HS-5 (cell line): Measurements from ENCODE around the gene RBP5.

Source experiments
- DNase-seq: peaks from one replicate; pipeline ENCODE4 v3.0.0-alpha.2; 2012; ENCODE audit warnings: low read depth

RBP5 gene

DNA sequence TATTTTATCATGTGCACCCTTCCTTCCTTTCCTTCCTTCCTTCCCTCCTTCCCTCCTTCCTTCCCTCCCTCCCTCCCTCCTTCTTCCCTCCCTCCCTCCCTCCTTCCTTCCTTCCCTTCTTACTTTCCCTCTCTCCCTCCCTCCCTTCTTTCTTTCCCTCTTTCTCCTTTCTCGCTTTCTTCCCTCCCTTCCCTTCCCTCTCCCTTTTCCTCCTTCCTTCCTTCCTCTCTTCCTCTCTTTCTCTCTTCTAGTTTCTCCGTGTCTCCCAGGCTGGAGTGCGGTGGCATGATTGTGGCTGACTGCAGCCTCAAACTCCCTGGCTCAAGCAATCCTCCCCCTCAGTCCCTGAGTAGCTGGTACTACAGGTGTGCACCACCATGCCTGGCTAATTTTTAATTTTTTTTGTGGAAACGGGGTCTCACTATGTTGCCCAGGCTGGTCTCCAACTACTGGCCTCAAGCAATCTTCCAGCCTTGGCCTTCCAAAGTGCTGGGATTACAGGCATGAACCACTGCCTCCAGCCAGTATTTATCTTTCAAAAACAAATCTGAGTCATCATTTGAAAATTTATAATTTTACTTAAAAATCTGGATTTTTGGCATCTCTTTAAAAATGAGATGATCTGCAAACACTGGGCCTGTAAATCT lies 27.5 kb downstream of the RBP5 start:
- DNase-seq, result no peak

DNA sequence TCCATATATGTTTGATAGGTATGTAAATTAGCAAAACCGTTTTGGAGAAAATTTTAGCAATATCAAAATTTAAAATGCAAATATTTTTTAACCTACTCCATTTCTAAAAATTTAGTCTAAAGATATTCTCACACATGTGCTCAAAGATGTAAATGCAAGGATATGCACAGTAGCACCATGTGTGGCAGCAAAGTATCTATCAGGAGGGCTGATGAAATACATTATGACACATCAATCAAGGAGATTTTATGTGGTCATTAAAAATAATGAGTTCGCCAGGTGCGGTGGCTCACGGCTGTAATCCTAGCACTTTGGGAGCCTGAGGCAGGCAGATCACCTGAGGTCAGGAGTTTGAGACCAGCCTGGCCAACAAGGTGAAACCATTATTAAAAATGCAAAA lies 28.4 kb downstream of the RBP5 start:
- DNase-seq, result no peak

DNA sequence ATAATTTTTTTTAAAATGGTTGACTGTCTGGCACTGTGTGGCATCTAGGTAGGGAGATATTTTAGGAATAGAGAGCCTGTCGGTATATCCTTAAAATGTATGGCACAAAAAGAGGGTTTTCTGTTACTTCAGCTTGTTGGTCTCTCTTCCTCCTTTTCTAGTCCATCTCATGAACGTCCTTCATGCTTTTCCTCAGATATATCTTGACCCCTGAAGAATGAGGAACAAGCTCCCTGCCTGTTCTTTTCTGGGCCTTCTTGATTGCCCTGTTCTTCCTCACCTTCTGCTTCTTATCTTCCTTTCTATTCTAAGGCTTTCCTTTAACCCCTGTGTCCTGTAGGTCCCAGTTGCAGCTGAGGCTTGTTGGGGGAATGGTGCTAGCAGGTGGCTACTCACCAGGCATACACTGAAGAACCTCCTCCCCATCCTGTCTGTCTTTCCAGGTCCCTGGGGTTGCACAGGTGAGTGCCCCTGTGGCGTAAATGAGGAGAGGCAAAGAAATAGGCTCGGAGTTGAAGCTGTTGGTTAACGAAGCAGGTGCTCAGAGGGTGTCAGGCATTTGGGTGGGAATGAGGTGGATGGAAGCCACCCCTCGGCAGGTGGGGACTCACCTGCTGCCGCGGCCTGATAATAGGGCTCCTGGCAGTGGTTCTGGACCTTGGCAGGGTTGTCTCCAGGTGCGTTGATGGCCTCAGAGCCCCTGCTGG lies 29.2 kb downstream of the RBP5 start:
- DNase-seq, result no peak

DNA sequence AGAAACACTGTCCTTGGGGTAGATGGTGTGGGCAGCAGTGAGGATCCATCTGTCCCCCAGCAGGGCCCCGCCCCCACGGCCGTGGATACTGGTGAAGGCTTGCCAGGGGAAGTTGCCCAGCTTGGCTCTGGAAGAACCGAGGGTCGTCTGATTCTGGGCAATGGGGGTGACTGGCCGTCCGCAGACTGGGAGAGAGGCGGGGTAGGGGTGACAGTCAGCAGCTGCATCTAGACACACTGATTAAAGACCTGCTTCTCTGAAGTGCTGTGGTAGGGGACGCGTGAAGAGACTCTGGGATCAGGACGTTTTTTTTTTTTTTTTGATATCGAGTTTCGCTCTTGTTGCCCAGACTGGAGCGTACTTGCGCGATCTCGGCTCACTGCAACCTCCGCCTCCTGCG lies 31.7 kb downstream of the RBP5 start:
- DNase-seq, result no peak

DNA sequence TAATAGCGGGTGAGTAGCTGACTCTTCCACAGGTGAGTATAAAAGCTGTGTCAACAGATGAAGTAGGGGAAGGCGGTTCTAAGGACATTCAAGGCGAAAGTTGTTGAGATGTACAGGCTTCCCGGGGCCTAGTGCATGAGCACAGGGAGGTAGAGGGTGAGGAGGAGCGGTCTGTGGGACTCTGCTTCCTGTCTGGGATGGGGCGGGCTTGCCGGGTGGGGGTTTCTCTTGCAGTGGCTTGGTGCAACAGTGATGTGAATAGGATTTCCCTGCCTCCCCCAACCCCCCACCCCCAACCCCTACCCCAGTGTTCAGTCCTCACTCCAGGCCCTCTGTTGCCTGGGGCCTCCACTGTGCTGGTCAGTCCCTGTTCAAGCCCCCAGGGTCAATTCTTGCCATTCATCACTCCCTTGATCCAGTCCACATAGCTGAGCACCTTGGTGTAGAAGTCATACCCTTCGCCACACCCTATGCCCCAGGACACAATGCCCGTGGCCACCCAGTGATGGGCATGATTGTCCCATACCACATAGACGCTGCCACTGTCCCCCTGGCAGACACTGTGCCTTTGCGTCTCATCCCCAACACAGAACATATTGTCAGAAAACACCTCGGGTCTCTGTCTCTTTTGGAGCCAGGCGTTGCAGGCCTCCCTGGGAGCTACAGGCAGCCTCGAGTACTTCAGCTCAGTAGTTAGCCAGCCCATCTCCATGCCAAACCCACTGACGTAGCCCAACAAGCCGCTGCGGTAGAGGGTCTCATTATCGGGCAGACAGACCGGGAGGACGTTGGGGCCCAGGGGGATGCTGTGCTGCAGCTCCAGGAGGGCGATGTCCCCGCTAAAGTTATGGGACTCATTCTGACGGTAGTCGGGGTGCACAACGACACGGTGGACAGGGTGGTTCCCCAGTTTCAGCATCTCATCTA lies 32.4 kb downstream of the RBP5 start:
- DNase-seq, result no peak

DNA sequence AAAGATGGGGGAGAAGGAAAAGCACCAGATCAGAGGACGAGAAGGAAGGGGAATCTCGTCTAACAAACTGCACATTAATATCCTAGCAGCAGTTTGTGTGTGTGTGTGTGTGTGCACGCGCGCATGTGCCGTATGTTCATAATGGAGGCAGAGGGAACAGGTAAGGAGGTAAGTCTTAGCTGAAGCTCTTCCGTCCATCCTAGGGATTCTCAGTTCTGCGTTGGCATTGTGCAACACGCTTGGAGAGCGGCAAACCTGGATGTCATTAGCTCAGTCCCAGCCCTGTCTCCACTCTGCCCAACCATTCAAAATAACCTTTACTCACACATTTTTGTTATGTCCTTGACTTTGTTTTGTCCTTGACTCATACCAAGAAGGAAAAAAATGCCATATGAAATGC lies 34.8 kb downstream of the RBP5 start:
- no peak for DNase-seq

DNA sequence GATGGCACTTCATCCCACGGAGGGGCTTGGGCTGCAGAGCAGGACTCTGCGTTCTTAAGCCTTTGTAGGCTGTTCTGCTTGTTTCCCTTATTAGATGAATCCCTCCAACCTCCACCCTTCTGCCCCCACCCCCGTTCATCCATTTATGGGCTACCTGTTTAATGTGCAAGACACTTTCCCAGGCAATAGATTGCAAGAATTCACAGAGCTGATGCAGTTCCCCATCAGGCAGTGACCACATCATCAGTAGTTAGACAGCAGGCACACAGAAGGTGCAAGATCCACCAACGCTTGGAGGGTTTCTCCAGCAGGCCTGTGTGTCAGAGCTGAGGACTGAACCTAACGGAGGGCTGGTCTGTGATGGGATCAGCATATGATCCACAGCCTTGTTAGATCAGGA lies 35.2 kb downstream of the RBP5 start:
- no peak for DNase-seq

DNA sequence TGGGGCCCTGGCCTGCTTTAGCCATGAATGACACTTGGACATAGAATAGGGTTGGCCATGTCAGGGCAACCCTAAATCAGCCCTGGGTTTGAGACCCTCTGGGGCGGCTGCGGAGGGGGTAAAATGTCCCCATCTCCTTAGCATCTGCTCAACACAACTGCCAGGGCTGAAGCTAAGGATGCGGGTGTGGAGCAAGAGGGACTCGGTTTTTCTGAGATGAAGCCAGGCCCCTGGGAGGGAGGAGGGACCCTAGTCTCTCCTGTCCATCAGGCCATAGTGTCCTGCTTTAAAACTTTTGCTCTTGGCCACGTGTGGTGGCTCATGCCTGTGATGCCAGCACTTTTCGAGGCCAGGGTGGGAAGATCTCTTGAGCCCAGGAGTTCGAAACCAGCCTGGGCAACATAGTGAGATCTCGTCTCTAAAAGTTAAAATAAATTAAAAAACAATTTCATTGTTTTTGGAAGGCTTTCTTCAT lies 35.7 kb downstream of the RBP5 start:
- no peak for DNase-seq

DNA sequence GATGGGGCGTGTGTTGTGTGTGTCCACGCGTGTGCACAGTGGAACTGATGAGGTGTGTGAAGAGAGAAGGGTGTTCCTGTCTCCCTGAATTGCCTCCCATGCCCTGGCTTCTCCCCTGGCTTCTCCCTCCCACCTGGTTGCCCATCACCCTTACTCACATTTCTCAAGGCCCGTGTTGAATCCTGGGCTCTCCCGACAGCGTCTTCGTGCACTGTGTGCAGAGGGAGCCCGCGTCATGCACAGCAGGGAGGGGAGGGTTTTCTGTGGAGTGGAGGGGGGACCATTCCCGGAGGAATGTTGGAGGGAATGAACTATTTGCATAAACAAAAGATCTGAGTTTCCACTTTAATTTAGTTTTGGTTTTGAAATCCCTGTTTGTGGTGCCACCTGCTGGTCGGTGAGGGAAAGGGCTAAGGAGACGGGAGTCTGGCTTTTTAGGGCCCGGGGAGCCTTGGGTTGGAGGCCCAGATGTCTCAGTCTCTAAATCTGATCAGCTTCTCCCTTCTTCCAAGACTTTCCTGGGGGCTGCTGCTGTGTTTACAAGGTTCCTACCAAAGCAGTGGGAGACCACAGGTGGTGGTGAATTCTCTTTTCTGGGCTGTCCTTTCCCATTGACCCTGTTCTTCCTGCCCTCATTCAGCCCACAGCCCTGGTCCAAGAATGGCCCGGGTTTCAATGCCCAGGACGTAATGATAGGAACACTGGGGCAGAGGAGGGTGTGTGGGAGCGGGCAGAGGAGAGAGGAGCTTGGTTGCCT lies 36.3 kb downstream of the RBP5 start, which contains the start of gene C1R:
Gene C1R, minus strand, starts transcription at position 217 of the 757 bp plus-strand sequence. Its CDS starts 57 bp downstream, at position 160.
- peak; percentile 58 for DNase-seq

DNA sequence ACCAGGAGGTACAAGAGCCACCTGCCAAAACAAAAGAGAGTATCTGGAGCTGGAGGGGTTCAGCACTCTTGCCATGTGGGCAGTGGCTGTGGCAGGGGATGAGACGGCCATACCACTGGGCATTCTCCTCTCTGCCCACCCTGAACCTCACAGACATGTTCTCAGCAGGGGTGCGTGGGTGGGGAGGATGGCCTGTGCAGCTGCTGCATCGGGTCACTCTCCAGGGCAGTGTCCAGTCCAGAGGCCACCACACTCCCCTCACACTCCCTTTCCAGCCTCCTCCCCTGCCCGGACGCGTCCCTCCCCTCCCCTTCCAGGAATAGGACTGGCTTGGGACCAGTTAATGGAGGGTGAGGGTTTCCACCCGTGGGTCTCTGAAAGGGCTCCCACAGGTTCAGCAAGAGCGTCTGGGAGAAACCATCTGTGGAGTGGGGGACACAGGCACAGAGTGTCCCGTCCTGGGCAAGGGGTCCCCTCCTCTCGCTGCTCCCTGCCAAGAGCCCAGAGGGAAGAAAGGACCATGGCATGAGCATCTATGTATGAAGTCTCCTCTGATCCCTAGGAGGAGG lies 36.9 kb downstream of the RBP5 start:
- DNase-seq, result no peak

DNA sequence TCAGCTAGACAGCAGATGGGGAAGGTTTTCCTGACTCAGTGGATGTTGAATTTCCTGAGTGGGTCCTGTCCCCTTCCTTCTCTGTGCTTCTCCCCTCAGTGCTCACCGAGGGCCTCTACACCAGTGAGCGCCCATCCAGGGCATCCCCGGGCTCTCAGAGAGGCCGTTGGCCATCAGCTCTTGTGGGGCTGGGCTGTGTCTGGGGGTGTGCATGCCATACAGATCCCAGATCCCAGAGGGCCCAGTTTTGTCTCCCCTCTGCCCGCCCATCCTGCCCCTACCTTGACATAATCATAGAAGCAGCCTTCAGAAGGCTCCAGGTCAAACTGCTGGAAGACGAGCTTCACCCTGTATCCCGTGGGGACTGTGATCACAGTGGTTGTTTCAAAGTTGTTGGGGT lies 37.5 kb downstream of the RBP5 start:
- DNase-seq, result no peak

DNA sequence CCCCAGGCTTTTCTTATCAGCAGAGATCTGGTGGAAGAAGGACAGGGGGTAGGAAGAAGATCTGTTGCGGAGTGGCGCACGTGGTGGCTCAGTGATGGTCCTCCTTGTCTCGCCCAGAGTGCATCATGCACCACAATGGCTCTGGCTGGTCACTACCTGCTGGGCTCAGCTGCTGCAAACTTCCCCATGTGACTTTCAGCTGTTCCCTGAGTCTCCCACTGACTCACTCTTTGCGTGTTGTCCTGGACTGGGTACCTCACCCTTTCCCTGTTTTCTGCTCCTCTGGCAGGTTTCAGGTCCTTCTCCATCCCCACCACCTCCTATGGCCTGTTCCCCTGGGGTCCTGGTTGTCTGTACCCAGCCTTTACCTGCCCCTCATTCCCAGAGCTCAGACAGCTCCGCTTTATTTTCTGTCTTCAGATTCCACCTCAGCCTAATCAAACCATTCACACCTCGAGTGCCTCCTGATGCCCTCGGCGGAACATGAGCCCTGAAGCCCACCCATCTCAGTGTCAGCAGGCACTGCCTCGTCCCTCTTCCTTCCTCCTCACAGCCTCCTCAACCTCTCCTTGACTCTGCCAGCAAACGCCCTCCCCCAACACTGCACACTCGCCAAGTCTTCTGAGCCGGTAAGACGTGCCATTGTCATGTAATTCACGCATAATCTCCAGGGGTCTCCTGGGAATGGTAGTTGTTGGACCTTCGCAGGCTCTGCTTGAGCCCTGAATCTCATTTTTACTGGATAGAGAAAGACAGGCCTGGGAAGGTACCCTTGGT lies 38.3 kb downstream of the RBP5 start:
- DNase-seq, result no peak

DNA sequence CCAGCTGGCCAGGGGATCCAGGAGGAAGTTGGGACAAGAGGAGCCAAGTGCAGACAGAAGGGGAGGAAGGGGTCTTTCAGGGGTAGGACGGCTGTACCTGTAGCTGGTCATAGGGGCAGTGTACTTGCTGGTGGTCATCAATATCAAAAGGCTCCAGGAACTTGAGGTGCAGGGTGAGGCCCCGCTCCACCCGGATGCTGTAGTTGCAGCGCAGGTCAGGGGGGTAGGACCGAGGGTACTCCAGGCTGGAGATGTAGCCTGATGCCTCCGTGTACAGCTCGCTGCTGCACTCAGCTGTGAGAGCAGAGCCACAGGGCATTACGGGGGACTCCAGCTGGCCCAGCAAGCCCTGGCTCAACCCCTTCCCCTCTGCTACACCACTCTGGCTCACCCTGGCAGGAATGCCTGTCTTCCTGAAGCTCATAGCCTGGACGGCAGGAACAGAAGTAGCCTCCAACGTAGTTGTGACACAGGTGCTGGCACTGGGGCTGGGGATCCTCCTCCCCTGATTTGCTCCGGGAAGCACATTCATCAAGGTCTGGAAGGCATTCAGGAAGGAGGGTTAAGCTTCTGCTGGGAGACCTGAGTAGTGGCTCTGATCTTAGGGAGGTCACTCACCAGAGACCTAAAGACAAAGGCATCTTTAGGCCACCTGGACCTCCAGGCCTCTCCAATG lies 39.4 kb downstream of the RBP5 start:
- no peak for DNase-seq

DNA sequence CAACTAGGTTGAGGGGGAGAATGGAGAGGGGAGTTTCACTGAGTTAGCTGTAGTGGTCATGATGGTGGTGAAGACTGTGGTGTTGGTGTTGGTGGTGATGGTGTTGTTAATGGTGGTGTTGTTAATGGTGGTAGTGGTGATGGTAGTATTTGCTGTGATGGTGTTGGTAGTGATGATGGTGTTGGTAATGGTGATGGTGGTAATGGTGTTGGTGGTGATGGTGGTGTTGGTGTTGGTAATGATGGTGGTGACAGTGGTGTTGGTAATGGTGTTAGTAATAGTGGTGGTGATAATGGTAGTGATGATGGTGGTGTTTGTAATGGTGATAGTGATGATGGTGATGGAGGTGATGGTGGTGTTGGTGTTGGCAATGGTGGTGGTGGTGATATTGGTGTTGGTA lies 45.6 kb downstream of the RBP5 start:
- no peak for DNase-seq

DNA sequence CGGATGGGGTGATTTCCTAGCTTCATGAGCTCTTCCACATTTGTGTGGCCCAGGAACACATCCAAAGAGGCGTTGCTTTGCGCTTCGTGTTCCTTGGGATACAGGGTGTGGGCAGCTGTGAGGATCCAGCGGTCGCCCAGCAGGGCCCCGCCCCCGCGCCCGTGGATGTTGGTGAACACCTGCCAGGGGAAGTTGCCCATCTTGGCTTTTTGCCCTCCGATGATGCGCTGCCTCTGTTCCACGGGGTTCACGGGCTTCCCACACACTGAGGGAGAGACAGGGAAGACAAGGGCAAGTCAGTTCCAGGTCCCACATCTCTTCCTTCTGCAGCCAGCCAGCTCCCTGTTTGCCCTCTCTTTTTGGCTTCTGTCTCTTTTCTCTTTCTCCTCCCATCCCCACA lies 47.7 kb downstream of the RBP5 start:
- DNase-seq, result no peak

DNA sequence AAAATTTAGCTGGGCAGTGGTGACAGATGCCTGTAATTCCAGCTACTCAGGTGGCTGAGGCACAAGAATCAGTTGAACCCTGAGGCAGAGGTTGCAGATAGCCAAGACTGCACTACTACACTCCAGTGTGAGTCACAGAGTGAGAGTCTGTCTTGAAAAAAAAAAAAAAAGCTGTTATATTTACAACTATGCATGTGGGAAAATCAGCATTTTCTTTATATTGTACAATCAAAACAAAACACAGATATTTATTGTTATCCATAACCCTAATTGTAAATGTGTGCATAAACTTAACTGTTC lies 48.9 kb downstream of the RBP5 start:
- no peak for DNase-seq

DNA sequence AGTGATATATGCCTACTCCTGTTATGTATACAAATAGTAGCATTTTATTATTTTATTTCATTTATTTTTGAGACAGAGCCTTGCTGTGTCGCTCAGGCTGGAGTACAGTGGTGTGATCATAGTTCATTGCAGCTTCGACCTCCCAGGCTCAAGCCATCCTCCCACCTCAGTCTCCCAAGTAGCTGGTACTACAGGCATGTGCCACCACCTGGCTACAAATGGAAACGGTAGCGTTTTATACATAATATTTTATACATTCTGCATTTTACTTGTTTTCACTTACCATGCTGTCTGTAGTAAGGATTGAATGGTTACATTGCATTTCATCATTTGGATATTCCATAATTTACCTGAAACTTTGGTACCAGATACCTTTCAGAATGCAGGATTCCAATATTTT lies 50.5 kb downstream of the RBP5 start:
- DNase-seq, result no peak

DNA sequence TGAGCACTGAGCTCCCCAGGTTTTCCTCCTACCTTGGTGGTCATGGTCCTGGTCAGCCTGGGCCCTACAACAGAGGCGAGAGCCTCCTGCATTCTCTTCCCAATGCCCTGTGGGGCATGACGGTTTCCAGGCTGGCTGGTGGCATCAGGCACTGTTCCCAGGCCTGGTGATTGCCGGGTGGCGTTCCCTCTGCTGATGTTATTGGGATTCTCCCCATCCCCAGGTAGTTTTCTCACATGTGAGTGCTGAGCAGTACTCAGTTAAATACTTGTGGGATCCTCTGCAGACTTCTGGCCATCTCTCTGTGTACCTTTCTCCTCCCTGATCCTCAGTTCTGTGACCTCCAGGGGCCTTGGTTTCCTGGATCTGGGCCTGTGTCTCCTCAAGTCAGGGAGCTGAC lies 52.2 kb downstream of the RBP5 start:
- no peak for DNase-seq

DNA sequence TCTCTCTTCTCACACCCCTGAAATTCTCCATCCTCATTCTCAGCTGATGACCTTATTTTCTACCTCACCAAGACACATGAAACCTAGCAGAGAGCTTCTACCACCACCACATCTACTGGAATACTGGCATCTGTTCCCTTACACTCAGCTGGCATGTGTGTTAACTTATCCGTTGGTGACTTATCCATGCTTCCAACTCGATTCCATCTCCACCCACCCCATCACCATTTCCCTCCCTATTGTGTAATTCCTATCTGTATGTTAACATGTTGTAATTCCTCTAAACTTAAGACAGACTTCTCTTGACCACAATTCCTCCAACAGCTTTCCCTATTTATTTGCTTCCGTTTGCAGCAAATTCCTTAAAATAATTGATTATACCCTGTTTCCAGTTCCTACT lies 52.8 kb downstream of the RBP5 start:
- DNase-seq, result no peak

DNA sequence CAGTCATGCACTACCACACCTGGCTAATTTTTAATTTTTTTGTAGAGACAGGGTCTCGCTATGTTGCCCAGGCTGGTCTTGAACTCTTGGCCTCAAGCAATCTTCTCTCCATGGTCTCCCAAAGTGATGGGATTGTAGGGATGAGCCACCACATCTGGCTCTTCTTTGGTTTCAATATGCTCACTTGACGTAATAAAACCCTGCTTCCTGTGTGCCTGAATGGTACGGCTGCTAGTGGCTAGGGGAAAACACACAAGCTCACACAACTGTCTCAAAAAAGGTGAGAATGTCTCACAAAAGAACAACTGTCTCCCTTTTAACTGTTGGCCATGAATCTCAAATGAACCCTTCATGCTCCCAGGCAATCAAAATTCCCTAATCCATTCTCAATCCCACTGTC lies 53.2 kb downstream of the RBP5 start:
- DNase-seq, result no peak

DNA sequence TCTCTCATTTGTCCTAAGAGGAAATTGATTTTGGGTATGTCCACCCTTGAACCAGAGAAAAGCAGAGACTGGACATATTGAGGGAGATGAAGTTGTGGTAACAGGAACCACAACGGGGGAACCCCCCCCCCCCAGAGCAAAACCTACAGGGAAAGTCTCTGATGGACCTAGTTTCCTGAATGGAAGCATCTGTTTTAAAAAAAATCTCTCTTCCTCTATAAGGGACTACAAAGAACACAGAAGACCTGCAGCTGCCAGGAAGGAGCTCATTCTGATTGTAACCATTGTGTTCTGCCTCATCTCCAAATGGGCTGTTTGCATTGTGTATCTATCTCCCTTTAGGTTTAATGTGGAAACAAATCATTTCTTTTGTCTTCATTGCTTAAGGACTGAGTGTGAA lies 54.7 kb downstream of the RBP5 start:
- DNase-seq, result no peak
